HCEC 1CT (cell line): ENCODE measurements around the gene TYROBP.
"Not testable (repeated sequence)": the region's sequence is repeated elsewhere in the genome, so short reads cannot be mapped to it uniquely, and the experiment has no call there.

Source experiments
- DNase-seq: peaks from one replicate; pipeline ENCODE4 v3.0.0-alpha.2; 2017

Gene TYROBP

DNA sequence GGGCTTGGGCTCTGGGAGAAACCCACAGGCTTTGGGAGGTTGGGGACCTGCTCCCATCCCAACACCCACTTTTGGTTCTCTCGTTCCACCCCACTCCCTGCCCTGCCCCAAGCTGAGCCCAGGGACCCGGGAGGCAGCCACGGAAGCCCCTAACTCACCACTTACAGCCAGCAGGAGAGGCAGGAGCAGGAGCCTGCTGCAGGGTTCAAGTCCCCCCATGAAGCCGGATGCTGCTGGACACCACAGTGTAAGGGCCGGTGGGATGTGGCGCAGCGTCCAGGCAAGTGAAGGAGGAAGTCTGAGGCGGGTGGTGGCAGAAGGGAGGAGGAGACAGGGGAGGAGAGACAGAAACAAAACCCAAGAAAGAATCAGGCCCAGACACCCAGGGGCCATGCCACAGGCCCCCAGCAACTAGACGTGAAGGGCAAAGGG, at the start of gene TYROBP:
TYROBP (minus strand) TSS at position 286 of the 432 bp plus-strand sequence; CDS start at position 219, 67 bp downstream.
- DNase-seq: no peak

DNA sequence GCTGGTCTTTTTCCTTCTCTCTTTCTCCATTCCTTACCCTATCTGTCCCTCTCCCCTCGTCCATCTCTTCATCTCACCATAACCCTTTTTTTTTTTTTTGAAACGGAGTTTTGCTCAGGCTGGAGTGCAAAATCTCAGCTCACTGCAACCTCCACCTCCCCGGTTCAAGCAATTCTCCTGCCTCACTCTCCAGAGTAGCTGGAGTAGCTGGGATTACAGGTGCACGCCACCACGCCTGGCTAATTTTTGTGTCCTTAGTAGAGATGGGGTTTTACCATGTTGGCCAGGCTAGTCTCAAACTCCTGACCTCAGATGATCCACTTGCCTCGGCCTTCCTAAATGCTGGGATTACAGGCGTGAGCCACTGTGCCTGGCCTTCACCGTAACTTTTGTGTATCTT, 49.3 kb upstream of the TYROBP start:
- DNase-seq: not testable (repeated sequence)

DNA sequence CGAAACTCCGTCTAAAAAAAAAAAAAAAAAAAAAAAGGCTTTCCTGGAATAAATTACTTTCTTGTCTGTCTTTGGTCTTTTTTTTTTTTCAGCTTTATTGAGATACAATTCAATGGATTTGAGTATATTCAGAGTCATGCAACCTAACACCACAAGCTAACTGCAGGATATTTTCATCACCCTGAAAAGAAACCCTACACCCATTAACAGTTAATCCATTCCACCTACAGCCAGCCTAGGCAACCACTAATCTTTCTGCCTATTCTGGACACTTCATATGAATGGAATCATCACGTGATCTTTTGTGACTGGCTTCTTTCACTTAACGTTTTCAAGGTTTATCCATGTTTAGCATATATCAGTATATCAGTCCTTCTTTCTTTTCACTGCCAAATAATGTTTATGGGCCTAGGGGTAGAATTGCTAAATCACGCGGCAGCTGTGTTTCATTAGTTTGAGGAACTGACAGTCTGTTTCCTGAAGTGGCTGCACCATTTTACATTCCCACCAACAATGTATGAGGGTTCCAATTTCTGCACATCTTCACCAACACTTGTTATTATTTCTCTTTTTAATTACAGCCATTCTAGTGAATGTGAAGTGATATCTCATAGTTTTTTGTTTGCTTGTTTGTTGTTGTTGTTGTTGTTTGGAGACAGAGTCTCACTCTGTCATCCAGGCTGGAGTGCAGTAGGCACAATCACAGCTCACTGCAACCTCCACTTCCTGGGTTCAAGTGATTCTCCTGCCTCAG, 48.0 kb upstream of the TYROBP start:
- DNase-seq: no peak

DNA sequence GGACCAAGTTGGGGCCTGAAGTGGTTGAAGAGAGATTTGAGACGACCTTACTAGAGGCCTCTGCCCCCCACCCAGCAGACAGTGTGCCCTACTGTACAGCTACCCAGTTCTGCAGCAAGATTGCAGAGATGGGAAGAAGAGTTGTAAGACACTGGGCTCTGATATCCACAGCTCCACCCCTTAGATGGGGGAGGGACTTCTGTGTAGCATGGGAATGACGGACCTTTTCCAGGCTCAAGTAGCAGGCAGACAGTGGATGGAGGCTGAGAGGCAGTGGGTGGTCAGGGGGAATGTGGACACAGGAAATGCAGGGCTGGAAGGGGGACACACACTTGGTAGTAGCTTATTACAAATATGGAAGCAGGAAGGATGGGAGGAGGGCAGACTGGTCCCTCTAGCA, 41.0 kb upstream of the TYROBP start:
- no peak for DNase-seq

DNA sequence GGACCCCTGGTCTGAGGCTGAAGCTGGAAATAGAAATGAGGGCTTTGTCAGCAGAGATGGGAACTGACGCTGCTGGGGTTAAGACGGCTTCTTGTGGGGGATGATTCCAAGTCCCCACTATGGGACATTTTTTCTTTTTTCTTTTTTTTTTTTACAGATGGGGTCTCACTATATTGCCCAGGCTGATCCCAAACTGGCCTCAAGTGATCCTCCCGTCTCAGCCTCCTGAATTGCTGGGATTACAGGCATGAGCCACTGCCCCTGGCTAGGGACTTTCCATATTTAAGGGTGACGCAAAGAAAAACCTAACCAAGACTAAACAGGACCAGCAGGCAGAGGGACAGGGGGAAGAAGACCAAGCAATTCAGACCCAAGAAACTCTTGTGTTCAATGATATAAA, 38.1 kb upstream of the TYROBP start:
- DNase-seq: no peak

DNA sequence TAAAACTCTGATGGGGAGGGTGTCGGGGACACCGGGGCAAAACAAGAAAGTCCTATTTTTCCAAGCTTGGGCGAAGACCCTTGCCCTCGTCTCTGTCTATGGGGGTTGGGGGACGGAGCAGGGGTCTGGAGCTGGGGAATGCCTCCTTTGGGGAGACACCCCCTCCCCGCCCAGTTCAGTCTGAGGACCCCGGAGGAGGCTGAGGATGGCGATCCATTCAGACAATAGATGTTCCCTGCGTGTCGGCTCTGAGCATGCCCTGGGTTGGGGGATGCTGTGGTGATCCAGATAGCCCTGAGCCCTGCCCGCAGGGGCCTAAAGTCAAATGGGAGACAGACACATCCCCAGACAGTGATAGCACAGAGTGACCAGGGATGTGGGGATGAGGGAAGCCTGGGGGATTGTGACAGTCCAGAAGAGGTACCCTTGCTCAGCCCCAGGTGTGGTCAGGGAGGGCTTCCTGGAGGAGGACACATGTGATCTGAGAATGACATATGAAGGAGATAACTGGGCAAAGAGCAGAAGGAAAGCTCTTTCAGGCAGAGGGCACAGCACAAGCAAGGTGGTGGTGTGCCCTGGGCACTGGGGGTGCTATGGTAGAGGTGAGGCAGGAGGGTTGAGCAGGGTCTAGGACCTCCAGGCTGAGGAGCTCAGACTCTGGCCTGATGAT, 37.2 kb upstream of the TYROBP start:
- no peak for DNase-seq

DNA sequence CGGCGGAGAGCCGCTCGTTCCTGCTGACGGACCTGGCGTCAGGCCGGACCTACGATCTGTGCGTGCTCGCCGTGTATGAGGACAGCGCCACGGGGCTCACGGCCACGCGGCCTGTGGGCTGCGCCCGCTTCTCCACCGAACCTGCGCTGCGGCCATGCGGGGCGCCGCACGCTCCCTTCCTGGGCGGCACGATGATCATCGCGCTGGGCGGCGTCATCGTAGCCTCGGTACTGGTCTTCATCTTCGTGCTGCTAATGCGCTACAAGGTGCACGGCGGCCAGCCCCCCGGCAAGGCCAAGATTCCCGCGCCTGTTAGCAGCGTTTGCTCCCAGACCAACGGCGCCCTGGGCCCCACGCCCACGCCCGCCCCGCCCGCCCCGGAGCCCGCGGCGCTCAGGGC, 36.5 kb upstream of the TYROBP start:
- DNase-seq: no peak

DNA sequence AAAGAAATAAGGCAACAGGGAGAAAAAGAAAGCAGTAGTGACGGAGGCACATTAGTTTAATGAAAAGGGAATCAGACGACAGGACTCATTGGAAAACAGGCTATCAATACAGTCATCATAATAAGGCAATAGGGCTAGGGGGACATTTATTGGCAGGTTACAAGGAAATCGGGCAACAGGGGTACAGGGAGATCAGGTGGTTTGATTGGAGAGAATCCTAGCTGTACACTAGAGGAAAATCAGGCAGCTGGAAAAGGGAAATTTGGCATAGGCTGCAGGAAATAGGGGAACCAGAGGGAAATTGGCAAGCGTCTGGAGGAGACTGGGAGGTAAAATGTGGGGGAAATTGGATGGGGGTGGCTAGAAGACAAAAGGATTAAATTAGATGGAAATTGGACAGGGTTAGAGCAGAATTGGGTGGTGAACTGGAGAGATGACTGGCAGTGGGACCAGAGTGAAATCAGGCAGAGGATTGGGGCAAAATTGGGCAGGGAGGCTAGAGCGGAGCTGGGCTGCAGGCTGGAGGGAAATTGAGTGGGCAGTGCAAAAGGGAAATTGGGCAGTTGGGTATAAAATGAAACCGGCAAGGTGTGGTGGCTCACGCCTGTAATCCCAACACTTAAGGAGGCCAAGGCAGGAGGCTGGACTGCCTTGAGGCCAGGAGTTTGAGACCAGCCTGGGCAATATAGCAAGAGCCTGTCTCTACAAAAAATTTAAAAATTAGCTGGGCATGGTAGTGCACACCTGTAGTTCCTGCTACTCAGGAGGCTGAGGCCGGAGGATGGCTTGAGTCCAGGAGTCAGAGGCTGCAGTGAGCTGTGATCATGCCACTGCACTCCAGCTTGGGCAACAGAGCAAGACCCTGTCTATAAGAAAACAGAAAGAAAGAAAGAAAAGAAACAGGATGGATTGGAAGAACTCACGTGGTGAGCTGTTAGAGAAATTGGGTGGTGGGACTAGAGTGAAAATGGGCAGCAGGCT, 35.5 kb upstream of the TYROBP start:
- DNase-seq: no peak

DNA sequence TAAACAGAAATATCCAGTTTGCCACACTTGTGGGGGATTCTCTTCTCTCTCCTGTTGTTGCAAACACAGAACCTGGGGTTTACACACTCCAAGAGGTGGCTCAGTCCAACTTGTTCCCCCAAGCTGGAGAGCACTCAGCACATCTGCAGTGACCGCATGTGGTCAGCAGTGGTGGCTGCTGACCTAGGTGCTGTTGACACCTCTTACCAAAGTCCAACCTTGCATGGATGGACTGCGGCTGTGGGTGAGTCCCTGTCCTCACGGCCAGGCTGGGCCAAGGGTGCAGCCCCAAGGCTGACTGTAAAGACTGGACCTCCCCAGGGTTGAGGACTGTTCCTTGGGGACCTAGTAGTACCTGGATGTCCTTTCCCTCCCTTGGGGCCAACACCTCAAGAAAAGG, 34.1 kb upstream of the TYROBP start:
- DNase-seq: no peak

DNA sequence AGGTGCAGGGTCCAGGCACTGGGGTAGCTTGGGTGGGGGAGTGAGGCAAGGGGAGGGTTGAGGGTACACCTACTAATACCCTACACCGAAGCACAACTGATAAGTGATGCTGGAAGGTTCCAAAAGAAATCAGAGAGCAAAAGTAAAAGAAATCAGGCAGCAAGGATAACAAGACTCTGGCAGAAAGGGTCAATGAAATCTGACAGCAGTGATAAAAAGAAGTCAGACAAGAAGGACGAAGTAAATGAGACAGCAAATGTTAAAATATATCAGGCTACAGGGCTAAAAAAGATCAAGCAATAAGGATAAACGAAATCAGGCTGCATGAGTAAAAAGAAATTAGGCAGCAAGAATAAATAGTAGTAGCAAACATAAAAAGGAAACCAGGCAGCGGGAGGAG, 32.7 kb upstream of the TYROBP start:
- no peak for DNase-seq

DNA sequence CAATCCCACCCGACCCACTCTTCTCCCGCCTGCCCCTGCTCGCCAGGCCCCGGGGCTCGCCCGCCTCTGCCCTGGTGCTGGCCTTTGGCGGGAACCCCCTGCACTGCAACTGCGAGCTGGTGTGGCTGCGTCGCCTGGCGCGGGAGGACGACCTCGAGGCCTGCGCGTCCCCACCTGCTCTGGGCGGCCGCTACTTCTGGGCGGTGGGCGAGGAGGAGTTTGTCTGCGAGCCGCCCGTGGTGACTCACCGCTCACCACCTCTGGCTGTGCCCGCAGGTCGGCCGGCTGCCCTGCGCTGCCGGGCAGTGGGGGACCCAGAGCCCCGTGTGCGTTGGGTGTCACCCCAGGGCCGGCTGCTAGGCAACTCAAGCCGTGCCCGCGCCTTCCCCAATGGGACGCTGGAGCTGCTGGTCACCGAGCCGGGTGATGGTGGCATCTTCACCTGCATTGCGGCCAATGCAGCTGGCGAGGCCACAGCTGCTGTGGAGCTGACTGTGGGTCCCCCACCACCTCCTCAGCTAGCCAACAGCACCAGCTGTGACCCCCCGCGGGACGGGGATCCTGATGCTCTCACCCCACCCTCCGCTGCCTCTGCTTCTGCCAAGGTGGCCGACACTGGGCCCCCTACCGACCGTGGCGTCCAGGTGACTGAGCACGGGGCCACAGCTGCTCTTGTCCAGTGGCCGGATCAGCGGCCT, 32.1 kb upstream of the TYROBP start:
- no peak for DNase-seq

DNA sequence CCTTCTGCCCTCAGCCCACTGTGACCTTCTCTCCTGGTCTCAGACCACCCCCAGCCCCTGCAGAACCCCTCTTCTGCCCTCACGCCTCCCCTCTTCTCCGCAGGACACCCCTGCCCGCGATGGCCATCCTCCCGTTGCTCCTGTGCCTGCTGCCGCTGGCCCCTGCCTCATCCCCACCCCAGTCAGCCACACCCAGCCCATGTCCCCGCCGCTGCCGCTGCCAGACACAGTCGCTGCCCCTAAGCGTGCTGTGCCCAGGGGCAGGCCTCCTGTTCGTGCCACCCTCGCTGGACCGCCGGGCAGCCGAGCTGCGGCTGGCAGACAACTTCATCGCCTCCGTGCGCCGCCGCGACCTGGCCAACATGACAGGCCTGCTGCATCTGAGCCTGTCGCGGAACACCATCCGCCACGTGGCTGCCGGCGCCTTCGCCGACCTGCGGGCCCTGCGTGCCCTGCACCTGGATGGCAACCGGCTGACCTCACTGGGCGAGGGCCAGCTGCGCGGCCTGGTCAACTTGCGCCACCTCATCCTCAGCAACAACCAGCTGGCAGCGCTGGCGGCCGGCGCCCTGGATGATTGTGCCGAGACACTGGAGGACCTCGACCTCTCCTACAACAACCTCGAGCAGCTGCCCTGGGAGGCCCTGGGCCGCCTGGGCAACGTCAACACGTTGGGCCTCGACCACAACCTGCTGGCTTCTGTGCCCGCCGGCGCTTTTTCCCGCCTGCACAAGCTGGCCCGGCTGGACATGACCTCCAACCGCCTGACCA, 31.4 kb upstream of the TYROBP start:
- no peak for DNase-seq

DNA sequence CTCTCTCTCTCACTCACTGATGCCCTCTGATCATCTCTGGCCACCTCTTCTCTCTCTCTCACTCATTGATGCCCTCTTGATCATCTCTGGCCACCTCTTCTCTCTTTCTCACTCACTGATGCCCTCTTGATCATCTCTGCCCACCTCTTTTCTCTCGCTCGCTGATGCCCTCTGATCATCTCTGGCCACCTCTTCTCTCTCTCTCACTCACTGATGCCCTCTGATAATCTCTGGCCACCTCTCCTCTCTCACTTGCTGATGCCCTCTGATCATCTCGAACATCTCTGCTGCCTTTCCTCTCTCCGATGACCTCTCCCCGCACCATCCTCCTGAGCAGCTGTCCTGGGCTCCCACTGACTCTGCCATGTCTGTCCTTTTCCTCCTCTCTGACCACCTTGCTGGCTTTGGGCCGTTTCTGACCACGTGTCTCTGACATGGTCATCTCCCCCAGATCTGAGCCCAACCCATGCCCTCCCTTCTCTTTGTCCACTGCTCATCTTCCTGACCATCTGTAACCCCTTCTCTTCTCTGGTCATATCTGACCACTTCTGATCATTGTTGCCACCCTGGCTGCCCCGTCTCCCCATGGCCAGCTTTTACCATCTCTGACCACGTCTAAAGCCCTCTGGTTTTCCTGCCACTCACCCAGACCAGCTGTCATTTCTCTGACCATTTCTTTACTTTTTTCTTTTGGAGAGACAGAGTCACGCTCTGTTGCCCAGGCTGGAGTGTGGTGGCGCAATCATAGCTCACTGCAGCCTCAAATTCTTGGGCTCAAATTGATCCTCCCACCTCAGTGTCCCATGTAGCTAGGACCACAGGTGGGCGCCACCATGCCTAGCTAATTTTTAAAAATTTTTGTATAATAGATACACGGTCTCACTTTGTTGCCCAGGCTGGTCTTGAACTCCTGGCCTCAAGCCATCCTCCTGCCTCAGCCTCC, 30.5 kb upstream of the TYROBP start:
- DNase-seq: no peak

DNA sequence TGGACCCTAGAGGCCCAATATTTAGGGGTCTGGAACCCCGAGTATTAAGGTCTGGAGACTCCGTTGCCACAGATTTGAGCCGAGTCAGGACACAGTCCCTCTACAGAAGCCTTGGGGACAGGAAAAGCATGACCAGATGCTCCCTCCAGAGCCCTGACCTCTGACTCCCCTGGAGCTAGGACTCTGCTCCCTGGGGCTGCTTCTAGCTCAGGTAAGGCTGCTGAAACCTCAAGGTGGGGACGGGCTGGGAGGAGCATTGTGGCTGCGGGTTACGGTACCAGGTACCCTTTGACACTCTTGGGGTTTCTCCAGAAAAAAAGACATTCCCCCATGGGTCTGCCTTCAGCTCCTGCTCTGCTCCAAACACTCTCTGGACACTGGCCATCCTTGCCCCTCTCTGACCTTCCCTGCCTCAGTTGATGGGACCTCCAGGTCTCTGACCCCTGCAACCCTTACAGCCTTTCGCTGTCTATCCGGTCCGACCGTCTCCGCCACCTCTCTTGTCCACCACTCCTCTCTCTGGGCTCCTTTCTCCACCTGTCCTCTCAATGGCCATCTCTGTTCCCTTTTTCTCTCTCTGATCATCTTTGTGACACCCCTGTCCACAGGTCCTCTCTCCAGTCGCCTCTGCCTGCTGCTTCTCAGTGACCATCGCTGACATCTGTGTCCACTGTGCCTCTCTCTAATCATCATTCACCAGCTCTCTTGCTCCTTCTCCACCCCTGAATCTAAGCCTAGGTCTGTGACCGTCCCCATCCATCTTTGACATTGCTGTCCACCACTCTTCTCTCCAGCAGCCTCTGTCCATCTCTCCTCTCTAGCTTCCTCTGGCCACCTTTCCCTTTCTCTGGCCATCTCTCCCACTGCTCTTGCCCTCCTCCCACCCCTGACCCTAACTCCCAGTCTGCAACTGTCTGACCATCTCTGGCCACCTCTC, 29.5 kb upstream of the TYROBP start:
- DNase-seq: no peak

DNA sequence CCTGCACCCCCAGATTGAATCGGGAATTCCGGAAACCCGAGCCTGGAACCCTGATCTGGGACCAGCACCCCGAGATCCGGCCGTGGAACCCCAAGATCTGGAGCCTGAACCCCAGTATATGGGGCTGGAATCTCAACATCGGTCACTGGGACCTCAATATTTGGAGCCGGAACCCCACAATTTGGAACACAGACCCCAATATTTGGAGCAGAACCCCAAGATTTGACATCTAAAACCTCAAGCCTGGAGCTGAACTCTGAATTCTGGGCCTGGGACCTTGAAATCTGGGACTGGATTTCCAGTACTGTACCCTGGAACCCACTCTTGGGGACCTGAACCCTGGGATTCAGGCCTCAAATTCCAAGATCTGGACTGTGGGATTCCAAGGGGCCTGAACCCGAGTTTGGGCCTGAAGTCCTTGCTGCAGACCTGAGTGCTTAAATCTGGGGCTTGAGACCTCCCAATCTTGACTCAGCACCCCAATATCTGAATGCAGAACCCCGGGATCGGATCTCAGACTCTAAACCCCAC, 28.7 kb upstream of the TYROBP start:
- no peak for DNase-seq

DNA sequence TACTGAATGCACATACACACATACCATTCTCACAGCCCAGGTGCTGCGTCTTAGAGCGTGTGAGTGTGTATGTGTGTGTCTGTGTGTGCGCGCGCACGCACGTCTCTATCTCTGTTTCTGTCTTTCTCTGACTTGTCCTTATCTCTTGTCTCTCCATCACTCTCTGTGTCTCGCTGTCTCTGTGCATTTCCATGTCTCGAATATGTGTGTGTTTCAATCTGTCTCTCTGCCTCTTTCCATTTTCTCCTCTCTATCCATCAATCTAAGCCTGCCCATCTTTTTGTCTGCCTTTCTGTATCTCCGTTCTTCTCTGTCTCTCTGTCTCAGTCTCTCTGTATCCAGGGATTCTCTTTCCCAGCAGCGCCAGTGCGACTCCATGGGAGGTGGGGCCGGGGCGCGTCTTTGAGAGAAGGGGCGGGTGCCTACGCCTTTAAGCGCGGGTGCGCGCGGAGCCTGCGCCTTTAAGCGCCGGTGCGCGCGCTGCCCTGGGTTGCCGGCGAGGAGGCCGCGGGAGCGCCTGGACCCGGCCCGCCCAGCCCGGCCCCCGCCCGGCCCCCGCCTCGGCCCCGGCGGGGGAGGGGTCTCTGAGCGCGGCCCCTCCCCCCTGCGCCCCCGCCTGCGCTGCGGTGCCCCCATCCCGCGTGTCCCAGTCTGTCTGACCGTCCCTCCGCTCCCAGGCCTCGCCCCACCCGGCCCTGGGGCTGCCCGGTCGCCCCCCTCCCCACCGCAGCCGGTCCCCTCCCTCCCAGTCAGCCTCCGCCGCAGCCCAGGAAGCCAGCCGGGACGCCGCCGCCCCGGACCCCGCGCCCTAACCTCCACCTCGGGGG, 28.0 kb upstream of the TYROBP start, which contains the start of gene LRFN3:
LRFN3 (plus strand) TSS at position 464 of the 827 bp plus-strand sequence. CDS start 3,052 bp downstream, outside the sequence.
- peak; percentile 64 for DNase-seq

DNA sequence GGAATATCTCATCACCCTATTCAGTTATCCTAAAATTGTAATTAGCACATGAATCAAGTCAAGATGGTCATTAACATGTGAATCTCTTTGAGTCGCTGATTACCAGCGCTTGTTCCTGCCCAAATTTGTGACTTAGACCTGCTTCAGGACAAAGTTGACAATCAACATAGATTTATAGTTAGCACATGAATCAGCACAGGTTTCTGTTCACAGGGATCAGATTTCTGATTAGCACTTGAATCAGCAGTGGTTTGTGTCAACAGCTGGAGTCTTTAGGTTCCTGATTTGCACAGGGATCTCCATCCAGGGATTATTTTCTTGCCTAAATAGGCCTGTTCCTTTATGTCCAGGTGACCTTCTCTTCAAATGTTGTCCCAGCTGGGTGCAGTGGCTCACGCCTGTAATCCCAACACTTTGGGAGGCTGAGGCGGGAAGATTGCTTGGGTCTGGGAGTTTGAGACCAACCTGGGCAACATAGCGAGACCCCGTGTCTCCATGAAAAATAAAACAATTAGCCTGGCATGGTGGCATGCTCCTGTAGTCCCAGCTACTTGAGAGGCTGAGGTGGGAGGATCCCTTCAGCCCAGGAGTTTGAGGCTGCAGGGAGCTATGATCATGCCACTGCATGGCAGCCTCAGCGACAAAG, 24.3 kb upstream of the TYROBP start:
- no peak for DNase-seq

DNA sequence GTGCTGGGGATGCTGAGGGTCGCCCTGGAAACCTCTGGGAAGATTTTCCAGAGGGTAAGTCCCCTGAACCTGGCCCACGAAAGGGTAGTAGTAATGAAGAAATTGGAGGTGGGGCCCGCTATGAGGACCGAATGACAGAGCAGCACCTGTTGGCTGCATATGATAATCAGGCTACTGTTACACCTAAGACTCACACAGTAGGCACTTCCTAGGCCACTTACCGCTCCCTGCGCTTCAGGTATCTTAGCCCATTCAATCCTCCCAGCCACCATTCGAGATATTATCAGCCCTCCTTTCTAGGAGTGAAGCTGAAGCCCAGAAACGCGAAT, 23.7 kb upstream of the TYROBP start:
- DNase-seq: no peak
